Stimulated activated CD8-positive, alpha-beta memory T cell treated with anti-CD3 and anti-CD28 coated beads, Interleukin-12 subunit alpha, Interleukin-12 subunit beta, amount 100 ng/mL, for 1 hour (primary cell): Measurements from ENCODE around the gene DCT.

Source experiments
- DNase-seq: peaks from one replicate; pipeline ENCODE4 v3.0.0-alpha.2; 2020; ENCODE audit warnings: low read depth

The DCT gene

GRCh38 chr13:94454334-94454733 is 25.1 kb downstream of the DCT start:
- DNase-seq, result no peak

- DNase-seq, result no peak
Measured at GRCh38 chr13:94444826-94445225, 34.7 kb downstream of the DCT start.

GRCh38 chr13:94435604-94436226 is 43.8 kb downstream of the DCT start:
- no peak for DNase-seq

- no peak for DNase-seq
Measured at GRCh38 chr13:94433055-94433961, 46.2 kb downstream of the DCT start.

GRCh38 chr13:94431987-94432386 is 47.5 kb downstream of the DCT start:
- no peak for DNase-seq

- DNase-seq, result no peak
Measured at GRCh38 chr13:94431574-94431973, 47.9 kb downstream of the DCT start.

- no peak for DNase-seq
Measured at GRCh38 chr13:94427313-94427953, 52.0 kb downstream of the DCT start.

- DNase-seq, result no peak
Measured at GRCh38 chr13:94419925-94420305, 59.6 kb downstream of the DCT start.

- DNase-seq, result no peak
Measured at GRCh38 chr13:94419304-94419924, 60.1 kb downstream of the DCT start.

- no peak for DNase-seq
Measured at GRCh38 chr13:94417294-94417693, 62.2 kb downstream of the DCT start.

- no peak for DNase-seq
Measured at GRCh38 chr13:94416454-94417080, 62.9 kb downstream of the DCT start.

- DNase-seq, result no peak
Measured at GRCh38 chr13:94415500-94416237, 63.8 kb downstream of the DCT start.

GRCh38 chr13:94414708-94415107 is 64.8 kb downstream of the DCT start:
- no peak for DNase-seq

- no peak for DNase-seq
Measured at GRCh38 chr13:94414141-94414540, 65.3 kb downstream of the DCT start.

GRCh38 chr13:94413598-94413944 is 65.9 kb downstream of the DCT start:
- DNase-seq, result no peak

- DNase-seq, result no peak
Measured at GRCh38 chr13:94412870-94413597, 66.4 kb downstream of the DCT start.

GRCh38 chr13:94411747-94412146 is 67.7 kb downstream of the DCT start:
- no peak for DNase-seq

GRCh38 chr13:94408314-94409036 is 71.0 kb downstream of the DCT start:
- no peak for DNase-seq

GRCh38 chr13:94400874-94401273 is 78.6 kb downstream of the DCT start:
- DNase-seq, result no peak

- DNase-seq, result no peak
Measured at GRCh38 chr13:94399812-94400211, 79.7 kb downstream of the DCT start.
